ENCODE data around the gene EIF4G2.
A peak's percentile ranks its signal among the peaks of the same experiment; 100 is the strongest.
"Not testable (repeated sequence)": the region's sequence is repeated elsewhere in the genome, so short reads cannot be mapped to it uniquely, and the experiment has no call there.

Gene EIF4G2

GRCh38 chr11:10846660-10847059 is 37.9 kb upstream of the EIF4G2 start:
- H3K4me3 ChIP-seq (ENCODE audit: low read length) = no peak overlapping the region
- TF ChIP-seq CTCF (conservative IDR thresholded peaks at IDR 0.05; ENCODE audit: low read length) = no peak
- DNase-seq (ENCODE audit: low read depth) = no peak

GRCh38 chr11:10845589-10845988 is 36.9 kb upstream of the EIF4G2 start:
- TF ChIP-seq CTCF (conservative IDR thresholded peaks at IDR 0.05; ENCODE audit: low read length) = no peak
- DNase-seq (ENCODE audit: low read depth) = peak; percentile 31
- H3K4me3 ChIP-seq (ENCODE audit: low read length) = no peak overlapping the region

GRCh38 chr11:10844796-10845195 is 36.1 kb upstream of the EIF4G2 start:
- DNase-seq (ENCODE audit: low read depth) = peak; percentile 29
- H3K4me3 ChIP-seq (ENCODE audit: low read length) = no peak overlapping the region
- no peak for TF ChIP-seq CTCF (conservative IDR thresholded peaks at IDR 0.05; ENCODE audit: low read length)

- H3K4me3 ChIP-seq (ENCODE audit: low read length) = no peak overlapping the region
- TF ChIP-seq CTCF (conservative IDR thresholded peaks at IDR 0.05; ENCODE audit: low read length) = no peak
- peak; percentile 47 for DNase-seq (ENCODE audit: low read depth)
Observed at GRCh38 chr11:10844356-10844755, 35.6 kb upstream of the EIF4G2 start.

- H3K4me3 ChIP-seq (ENCODE audit: low read length) = no peak overlapping the region
- DNase-seq (ENCODE audit: low read depth) = no peak
- no peak for TF ChIP-seq CTCF (conservative IDR thresholded peaks at IDR 0.05; ENCODE audit: low read length)
Observed at GRCh38 chr11:10838881-10839280, 30.2 kb upstream of the EIF4G2 start.

GRCh38 chr11:10838083-10838482 is 29.4 kb upstream of the EIF4G2 start:
- no peak overlapping the region for H3K4me3 ChIP-seq (ENCODE audit: low read length)
- no peak for TF ChIP-seq CTCF (conservative IDR thresholded peaks at IDR 0.05; ENCODE audit: low read length)
- no peak for DNase-seq (ENCODE audit: low read depth)

- H3K4me3 ChIP-seq (ENCODE audit: low read length); DNase-seq (ENCODE audit: low read depth): not testable (repeated sequence)
Observed at GRCh38 chr11:10836884-10837283, 28.2 kb upstream of the EIF4G2 start.

GRCh38 chr11:10829139-10829538 is 20.4 kb upstream of the EIF4G2 start:
- no peak for DNase-seq (ENCODE audit: low read depth)
- no peak for TF ChIP-seq CTCF (conservative IDR thresholded peaks at IDR 0.05; ENCODE audit: low read length)

More at GRCh38 chr11:10829139-10829538, 20.4 kb upstream of the EIF4G2 start:
- no peak overlapping the region for H3K4me3 ChIP-seq (ENCODE audit: low read length)

All from AG10803 (cell line).